Astrocyte (in vitro differentiated cells and primary cell): ENCODE results near the gene CINP. TPM values are rescaled to one million over a fixed set of nuclear protein-coding genes. Genes with fewer than 3 reads are reported as not detected.

Experiments
- DNase-seq: peaks from one replicate; pipeline ENCODE4 v3.0.0-alpha.2; 2010; ENCODE audit warnings: low read depth
- FAIRE-seq: peaks from 2 replicates; lab custom pipeline; 2011; peaks lifted over from hg19 to GRCh38; lab: Jason Lieb, UNC
- H2AFZ ChIP-seq: 2 replicates; pipeline ENCODE4 v1.6.0; 2012; ENCODE audit warnings: low read depth, low read length, inconsistent platforms
- H3K27ac ChIP-seq: 2 replicates; pipeline ENCODE4 v1.5.1; 2011; ENCODE audit warnings: low read depth, low read length, inconsistent platforms
- H3K27me3 ChIP-seq: 2 replicates; pipeline ENCODE4 v1.6.0; 2011; ENCODE audit warnings: low read length, inconsistent platforms; ENCODE audit not compliant: insufficient read depth
- H3K36me3 ChIP-seq: 2 replicates; pipeline ENCODE4 v1.5.1; 2011; ENCODE audit warnings: low read length, inconsistent platforms; ENCODE audit not compliant: insufficient read depth
- H3K4me1 ChIP-seq: 2 replicates; pipeline ENCODE4 v1.5.1; 2011; ENCODE audit warnings: low read length, inconsistent platforms; ENCODE audit not compliant: insufficient read depth
- H3K4me2 ChIP-seq: 2 replicates; pipeline ENCODE4 v1.6.0; 2012; ENCODE audit warnings: low read length, inconsistent platforms
- H3K4me3 ChIP-seq: 2 replicates; pipeline ENCODE4 v1.5.1; 2011; ENCODE audit warnings: low read depth, mild to moderate bottlenecking, low read length, inconsistent platforms; ENCODE audit not compliant: insufficient read depth
- H3K79me2 ChIP-seq: 2 replicates; pipeline ENCODE4 v1.6.0; 2012; ENCODE audit warnings: mild to moderate bottlenecking, low read length, inconsistent platforms; ENCODE audit not compliant: insufficient read depth
- H3K9ac ChIP-seq: 2 replicates; pipeline ENCODE4 v1.6.0; 2012; ENCODE audit warnings: mild to moderate bottlenecking, low read length, inconsistent platforms
- H3K9me3 ChIP-seq: 2 replicates; pipeline ENCODE4 v1.5.1; 2012; ENCODE audit warnings: low read depth, mild to moderate bottlenecking, low read length, inconsistent platforms; ENCODE audit not compliant: insufficient read depth
- H4K20me1 ChIP-seq: 2 replicates; pipeline ENCODE4 v1.6.0; 2012; ENCODE audit warnings: low read length, inconsistent platforms; ENCODE audit not compliant: insufficient read depth
- H3K27ac Mint-ChIP-seq: one replicate; pipeline ENCODE4 v1.8.0; 2021; ENCODE audit warnings: mild to moderate bottlenecking, mixed read lengths; ENCODE audit not compliant: unreplicated experiment
- H3K27me3 Mint-ChIP-seq: one replicate; pipeline ENCODE4 v1.8.0; 2021; ENCODE audit warnings: low read depth, mixed read lengths; ENCODE audit not compliant: unreplicated experiment
- H3K36me3 Mint-ChIP-seq: one replicate; pipeline ENCODE4 v1.8.0; 2021; ENCODE audit warnings: low read depth, mixed read lengths; ENCODE audit not compliant: unreplicated experiment
- H3K4me1 Mint-ChIP-seq: one replicate; pipeline ENCODE4 v1.8.0; 2021; ENCODE audit warnings: low read depth, mixed read lengths; ENCODE audit not compliant: unreplicated experiment
- H3K4me3 Mint-ChIP-seq: one replicate; pipeline ENCODE4 v1.8.0; 2021; ENCODE audit warnings: mild to moderate bottlenecking, moderate library complexity, mixed read lengths; ENCODE audit not compliant: unreplicated experiment
- H3K9me3 Mint-ChIP-seq: one replicate; pipeline ENCODE4 v1.8.0; 2021; ENCODE audit warnings: mild to moderate bottlenecking, mixed read lengths; ENCODE audit not compliant: unreplicated experiment
- CTCF ChIP-seq: IDR thresholded peaks from 2 replicates; pipeline ENCODE4 v1.5.1; 2011; ENCODE audit warnings: low read depth, mild to moderate bottlenecking, inconsistent platforms, low read length, moderate library complexity; ENCODE audit not compliant: insufficient read depth
- EZH2 ChIP-seq: IDR thresholded peaks from 2 replicates; pipeline ENCODE4 v1.6.1; 2012; ENCODE audit warnings: mild to moderate bottlenecking, low read length, inconsistent platforms; ENCODE audit not compliant: insufficient read depth
- total RNA-seq: library from RNA; stranded (reverse); gene quantifications from 2 replicates; pipeline ENCODE4 v1.2.1, GENCODE V29; 2021

Gene CINP
- total RNA-seq, 1 donor from 2014 or later = 34.9 TPM

- Histone ChIP-seq H3K9me3 (no peaks in the 10 kb centered on the region), H3K4me3 (no peak overlapping the region), H3K4me2 (no peak overlapping the region), H2AFZ (no peak overlapping the region), H3K9ac (no peak overlapping the region), H4K20me1 (peaks cover 18% of the 10 kb centered on the region), H3K36me3 (peaks cover 2% of the 10 kb centered on the region), H3K79me2 (no peaks in the 10 kb centered on the region), H3K27me3 (no peaks in the 10 kb centered on the region), H3K4me1 (peaks cover 7% of the 10 kb centered on the region), H3K27ac (no peak overlapping the region)
- no peak overlapping the region for H3K27ac Mint-ChIP-seq
- DNase-seq (no peak), FAIRE-seq (no peak)
- no peak for TF ChIP-seq EZH2
- no peak for TF ChIP-seq CTCF
- H3K4me1 Mint-ChIP-seq = peaks cover 11% of the 10 kb centered on the region
- H3K36me3 Mint-ChIP-seq = peaks cover 8% of the 10 kb centered on the region
- no peak overlapping the region for H3K4me3 Mint-ChIP-seq
- H3K27me3 Mint-ChIP-seq = no peaks in the 10 kb centered on the region
- no peaks in the 10 kb centered on the region for H3K9me3 Mint-ChIP-seq
Measured at GRCh38 chr14:102392506-102392905, 29.8 kb upstream of the CINP start.

- H3K9me3 ChIP-seq = no peaks in the 10 kb centered on the region
- H3K4me2 ChIP-seq = peak overlapping the region; percentile 5
- Mint-ChIP-seq H3K4me3 (no peak overlapping the region), H3K27me3 (no peaks in the 10 kb centered on the region), H3K36me3 (peaks cover 5% of the 10 kb centered on the region), H3K27ac (peak overlapping the region; percentile 64), H3K9me3 (no peaks in the 10 kb centered on the region), H3K4me1 (peaks cover 9% of the 10 kb centered on the region)
- DNase-seq = peak; percentile 57
- H3K36me3 ChIP-seq = peaks cover 2% of the 10 kb centered on the region
- H3K4me3 ChIP-seq = no peak overlapping the region
- no peak for TF ChIP-seq CTCF
- no peak for TF ChIP-seq EZH2
- FAIRE-seq = no peak
- H3K9ac ChIP-seq = no peak overlapping the region
- no peaks in the 10 kb centered on the region for H3K79me2 ChIP-seq
- H3K4me1 ChIP-seq = peaks cover 7% of the 10 kb centered on the region
- no peaks in the 10 kb centered on the region for H3K27me3 ChIP-seq
- peaks cover 18% of the 10 kb centered on the region for H4K20me1 ChIP-seq
- no peak overlapping the region for H3K27ac ChIP-seq
- H2AFZ ChIP-seq = no peak overlapping the region
Measured at GRCh38 chr14:102390064-102390855, 27.6 kb upstream of the CINP start.

DNA sequence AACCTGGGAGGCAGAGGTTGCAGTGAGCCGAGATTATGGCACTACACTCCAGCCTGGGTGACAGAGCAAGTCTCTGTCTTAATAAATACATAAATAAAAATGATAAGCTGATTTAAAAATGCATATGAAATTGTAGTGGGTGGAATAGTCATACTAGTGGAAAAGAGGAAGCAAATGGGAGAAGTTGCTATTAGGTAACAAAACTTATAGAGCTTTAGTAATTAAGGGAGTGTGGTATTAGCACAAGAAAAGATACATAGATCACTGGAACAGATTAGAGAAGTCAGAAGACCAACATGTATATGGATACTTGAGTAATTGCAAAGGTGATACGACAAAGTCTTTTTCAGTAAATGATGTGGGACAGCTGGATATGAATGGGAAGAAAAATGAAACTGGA is 26.6 kb upstream of the CINP start:
- peaks cover 2% of the 10 kb centered on the region for H3K36me3 ChIP-seq
- FAIRE-seq (no peak), DNase-seq (no peak)
- no peak overlapping the region for H3K27ac Mint-ChIP-seq
- no peaks in the 10 kb centered on the region for H3K79me2 ChIP-seq
- peaks cover 7% of the 10 kb centered on the region for H3K4me1 ChIP-seq
- no peak overlapping the region for H2AFZ ChIP-seq
- no peaks in the 10 kb centered on the region for H3K9me3 ChIP-seq
- no peak overlapping the region for H3K4me2 ChIP-seq
- TF ChIP-seq EZH2 (no peak), CTCF (no peak)
- peaks cover 18% of the 10 kb centered on the region for H4K20me1 ChIP-seq
- H3K27ac ChIP-seq = no peak overlapping the region
- no peak overlapping the region for H3K4me3 Mint-ChIP-seq
- H3K36me3 Mint-ChIP-seq = peaks cover 5% of the 10 kb centered on the region
- no peak overlapping the region for H3K9ac ChIP-seq
- H3K9me3 Mint-ChIP-seq = no peaks in the 10 kb centered on the region
- H3K27me3 ChIP-seq = no peaks in the 10 kb centered on the region
- peaks cover 9% of the 10 kb centered on the region for H3K4me1 Mint-ChIP-seq
- H3K4me3 ChIP-seq = no peak overlapping the region
- no peaks in the 10 kb centered on the region for H3K27me3 Mint-ChIP-seq
